ENCODE data around the gene SRGAP2. TPM values are rescaled to one million over a fixed set of nuclear protein-coding genes. Genes with fewer than 3 reads are reported as not detected.
"Not testable (repeated sequence)": the region's sequence is repeated elsewhere in the genome, so short reads cannot be mapped to it uniquely, and the experiment has no call there.

Gene SRGAP2
- total RNA-seq, 5 donors from 2014 or later (not counting 1 experiment from before 2014, with no cell fraction given), result 26.1 to 37.0 (median 32.9) TPM

DNA sequence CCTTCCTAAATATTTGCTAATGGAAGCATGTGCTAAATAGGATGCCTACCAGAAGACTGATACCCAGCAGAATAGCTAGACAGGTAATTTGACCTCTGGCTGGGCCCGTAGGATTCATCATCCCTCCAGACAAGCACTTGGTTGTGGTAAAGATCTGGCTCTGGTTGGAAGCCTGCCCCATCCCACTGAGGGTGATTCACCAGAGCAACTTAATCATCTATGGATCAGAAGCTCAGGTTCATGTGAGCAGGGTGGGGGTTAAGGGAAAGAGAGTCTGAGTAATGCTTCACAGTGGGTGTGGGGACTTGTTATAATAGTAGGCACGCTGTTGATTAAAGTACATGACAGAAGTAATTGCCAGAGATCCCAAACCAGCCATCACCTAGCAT is 27.2 kb upstream of the SRGAP2 start:
- H3K4me1 ChIP-seq (ENCODE audit: control insufficient read depth in 1 of 2, extremely low read depth in 1 of 2, insufficient read depth in 2 of 2, low read length in 2 of 2); H3K27ac ChIP-seq (ENCODE audit: low read length); H3K36me3 ChIP-seq (ENCODE audit: control insufficient read depth in 2 of 2, extremely low read depth in 1 of 2, insufficient read depth in 1 of 2, low read length in 1 of 2); H3K4me3 Mint-ChIP-seq; ATAC-seq (replicated peaks in 1 of 4); H3K4me1 Mint-ChIP-seq; H3K27me3 Mint-ChIP-seq; H3K36me3 Mint-ChIP-seq; H3K27me3 ChIP-seq (replicated peaks in 1 of 2; ENCODE audit: control insufficient read depth in 2 of 2, extremely low read depth in 1 of 2, insufficient read depth in 2 of 2, low read length in 1 of 2); H3K27ac Mint-ChIP-seq; POLR2A ChIA-PET; H3K9me3 ChIP-seq; H3K4me3 ChIP-seq (ENCODE audit: control insufficient read depth in 1 of 2, extremely low read depth in 1 of 2, low read length in 1 of 2); CTCF ChIA-PET; H3K9me3 Mint-ChIP-seq; DNase-seq: not testable (repeated sequence)
- no CpG with 5 or more reads among the region's 2 CpGs for WGBS (ENCODE audit: insufficient coverage)

DNA sequence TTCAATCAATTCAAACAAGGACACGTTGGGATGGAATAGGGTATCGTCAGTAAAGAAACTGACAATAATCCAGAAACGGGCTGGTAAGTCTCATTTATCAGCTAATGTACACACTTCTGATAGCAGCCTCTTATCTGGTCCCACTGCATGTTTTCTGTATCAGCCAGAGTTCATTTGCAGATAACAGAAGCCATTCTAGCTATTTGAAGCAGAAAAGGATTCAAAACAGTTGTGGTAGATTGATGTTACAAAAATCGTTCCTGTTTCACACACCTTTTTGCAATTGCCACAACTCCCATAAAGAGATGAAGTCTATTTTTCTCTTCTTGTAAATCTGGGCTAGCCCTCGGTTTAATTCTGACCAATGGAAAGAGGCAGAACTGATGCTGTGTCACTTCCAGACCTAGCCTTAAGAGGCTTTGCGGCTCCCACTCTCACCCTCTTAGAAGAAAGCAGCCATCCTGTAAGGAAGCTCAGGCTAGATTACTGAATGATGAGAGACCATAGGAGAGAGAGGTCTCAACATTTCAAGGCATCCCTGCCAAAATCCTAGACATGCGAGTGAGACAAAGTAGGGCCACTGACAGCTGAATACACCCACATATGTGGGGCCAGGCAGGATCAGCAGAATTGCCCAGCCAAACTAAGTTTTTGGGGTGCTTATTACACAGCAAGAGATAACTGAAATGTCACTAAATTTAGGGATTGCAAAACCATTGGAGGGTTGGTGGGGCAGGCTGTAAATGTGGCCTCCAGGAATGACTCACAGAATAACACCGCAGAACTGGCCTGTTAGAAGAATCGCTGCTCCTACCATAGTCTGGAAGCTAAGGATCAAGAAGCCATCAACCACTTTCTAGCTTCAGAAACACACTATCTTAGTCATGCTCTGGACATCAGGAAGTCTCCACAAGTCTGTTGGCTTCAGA is 25.0 kb upstream of the SRGAP2 start:
- H3K4me1 ChIP-seq (ENCODE audit: control insufficient read depth in 1 of 2, extremely low read depth in 1 of 2, insufficient read depth in 2 of 2, low read length in 2 of 2); H3K9me3 Mint-ChIP-seq; H3K36me3 ChIP-seq (ENCODE audit: control insufficient read depth in 2 of 2, extremely low read depth in 1 of 2, insufficient read depth in 1 of 2, low read length in 1 of 2); H3K27ac ChIP-seq (ENCODE audit: low read length); ATAC-seq (replicated peaks in 1 of 4); H3K36me3 Mint-ChIP-seq; H3K27me3 ChIP-seq (replicated peaks in 1 of 2; ENCODE audit: control insufficient read depth in 2 of 2, extremely low read depth in 1 of 2, insufficient read depth in 2 of 2, low read length in 1 of 2); H3K4me3 Mint-ChIP-seq; H3K27me3 Mint-ChIP-seq; H3K9me3 ChIP-seq; H3K4me1 Mint-ChIP-seq; H3K4me3 ChIP-seq (ENCODE audit: control insufficient read depth in 1 of 2, extremely low read depth in 1 of 2, low read length in 1 of 2); H3K27ac Mint-ChIP-seq; CTCF ChIA-PET; DNase-seq; POLR2A ChIA-PET: not testable (repeated sequence)
- no CpG with 5 or more reads among the region's 9 CpGs for WGBS (ENCODE audit: insufficient coverage)

DNA sequence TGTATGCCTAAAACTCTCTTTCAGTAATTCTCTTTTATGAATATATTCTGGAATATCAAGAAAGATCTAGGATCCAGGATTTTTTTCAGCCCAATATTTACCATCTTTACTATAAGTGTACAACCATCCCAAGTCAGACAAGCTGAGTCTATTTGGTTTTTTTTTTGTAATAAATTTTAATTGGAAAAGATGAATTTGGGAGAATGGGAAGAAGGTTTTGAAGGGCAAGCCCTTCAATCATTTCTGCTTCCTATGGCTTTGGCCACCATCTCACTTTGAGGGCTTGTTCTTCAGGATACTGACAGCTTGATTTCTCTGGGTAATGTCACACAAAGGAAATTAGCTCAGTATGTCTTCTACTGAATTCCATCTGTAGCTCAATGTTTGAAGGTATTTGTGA is 23.7 kb upstream of the SRGAP2 start:
- DNase-seq; H3K4me3 Mint-ChIP-seq; H3K36me3 Mint-ChIP-seq; H3K27me3 Mint-ChIP-seq; H3K9me3 ChIP-seq; H3K4me1 ChIP-seq (ENCODE audit: control insufficient read depth in 1 of 2, extremely low read depth in 1 of 2, insufficient read depth in 2 of 2, low read length in 2 of 2); H3K4me3 ChIP-seq (ENCODE audit: control insufficient read depth in 1 of 2, extremely low read depth in 1 of 2, low read length in 1 of 2); POLR2A ChIA-PET; H3K27ac ChIP-seq (ENCODE audit: low read length); H3K36me3 ChIP-seq (ENCODE audit: control insufficient read depth in 2 of 2, extremely low read depth in 1 of 2, insufficient read depth in 1 of 2, low read length in 1 of 2); H3K9me3 Mint-ChIP-seq; CTCF ChIA-PET; H3K27ac Mint-ChIP-seq; ATAC-seq (replicated peaks in 1 of 4); H3K4me1 Mint-ChIP-seq; H3K27me3 ChIP-seq (replicated peaks in 1 of 2; ENCODE audit: control insufficient read depth in 2 of 2, extremely low read depth in 1 of 2, insufficient read depth in 2 of 2, low read length in 1 of 2): not testable (repeated sequence)

DNA sequence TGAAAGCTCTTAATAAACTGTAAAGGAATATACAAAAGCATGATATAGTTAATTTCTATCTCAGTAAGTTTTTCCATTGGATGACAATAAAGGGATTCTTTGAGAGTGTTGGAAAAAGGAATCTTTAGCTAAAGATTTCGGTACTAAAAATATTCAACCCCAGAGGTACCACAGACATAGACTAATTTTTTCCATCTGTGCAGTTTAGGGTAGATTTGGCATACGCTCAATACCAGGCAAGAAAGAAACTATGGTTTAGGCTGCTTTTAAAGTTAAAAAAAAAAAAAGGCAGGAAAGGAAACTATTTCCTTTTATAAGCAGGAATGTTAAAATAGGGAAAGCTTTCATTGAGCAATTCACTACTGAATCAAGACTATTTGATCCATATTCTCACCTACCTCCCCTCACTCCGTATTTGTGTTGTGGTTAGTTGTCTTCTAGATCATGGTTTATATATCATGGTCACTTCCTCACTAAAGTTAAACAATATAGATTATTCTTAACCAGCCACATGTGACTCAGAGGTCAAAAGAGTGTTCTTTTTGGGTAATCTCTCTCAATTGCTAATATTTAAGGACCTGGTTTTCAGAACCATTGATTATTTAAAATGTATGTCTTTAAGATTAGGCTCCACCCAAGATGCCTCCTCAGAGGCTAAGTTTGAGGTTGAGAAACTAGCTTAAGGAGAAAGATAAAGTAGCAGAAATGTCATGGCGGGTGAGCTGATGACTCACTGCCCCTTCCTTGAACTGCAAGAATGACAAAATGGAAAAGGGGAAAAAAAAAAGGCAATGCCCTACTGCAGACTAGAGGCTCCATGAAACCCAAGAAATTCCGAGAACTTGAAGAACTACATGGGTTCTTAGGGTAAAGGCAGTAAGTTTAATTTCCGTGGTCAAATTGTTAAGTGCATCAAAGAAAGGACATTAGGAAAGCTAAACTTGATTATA is 20.7 kb upstream of the SRGAP2 start:
- H3K27me3 Mint-ChIP-seq; H3K27me3 ChIP-seq (replicated peaks in 1 of 2; ENCODE audit: control insufficient read depth in 2 of 2, extremely low read depth in 1 of 2, insufficient read depth in 2 of 2, low read length in 1 of 2); CTCF ChIA-PET; H3K27ac ChIP-seq (ENCODE audit: low read length); POLR2A ChIA-PET; H3K36me3 ChIP-seq (ENCODE audit: control insufficient read depth in 2 of 2, extremely low read depth in 1 of 2, insufficient read depth in 1 of 2, low read length in 1 of 2); H3K4me3 ChIP-seq (ENCODE audit: control insufficient read depth in 1 of 2, extremely low read depth in 1 of 2, low read length in 1 of 2); H3K4me1 ChIP-seq (ENCODE audit: control insufficient read depth in 1 of 2, extremely low read depth in 1 of 2, insufficient read depth in 2 of 2, low read length in 2 of 2); H3K9me3 ChIP-seq; H3K4me1 Mint-ChIP-seq; H3K4me3 Mint-ChIP-seq; ATAC-seq (replicated peaks in 1 of 4); H3K9me3 Mint-ChIP-seq; H3K36me3 Mint-ChIP-seq; DNase-seq; H3K27ac Mint-ChIP-seq: not testable (repeated sequence)
- WGBS (ENCODE audit: insufficient coverage), result no CpG with 5 or more reads among the region's 6 CpGs

DNA sequence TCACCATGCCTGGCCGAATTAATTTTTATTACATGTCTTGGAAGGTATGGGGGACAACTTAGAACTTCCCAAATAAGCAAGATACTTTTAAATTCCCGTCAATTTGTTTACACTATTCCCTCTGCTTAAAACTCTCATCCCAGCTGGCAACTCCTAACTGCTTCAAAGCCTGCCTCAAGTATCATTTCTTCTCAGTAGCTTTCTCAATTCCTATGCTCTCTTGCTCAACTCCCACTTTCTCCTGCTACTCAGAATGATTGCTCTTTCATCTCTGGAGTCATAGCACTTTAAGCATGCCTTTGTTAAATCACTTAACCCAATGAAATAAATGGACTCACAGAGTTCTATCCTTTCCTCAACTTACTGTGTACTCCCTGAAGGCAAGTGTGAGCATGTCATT is 19.6 kb upstream of the SRGAP2 start:
- H3K4me3 Mint-ChIP-seq; H3K27me3 Mint-ChIP-seq; H3K4me1 Mint-ChIP-seq; DNase-seq; H3K9me3 ChIP-seq; H3K27me3 ChIP-seq (replicated peaks in 1 of 2; ENCODE audit: control insufficient read depth in 2 of 2, extremely low read depth in 1 of 2, insufficient read depth in 2 of 2, low read length in 1 of 2); ATAC-seq (replicated peaks in 1 of 4); POLR2A ChIA-PET; H3K27ac ChIP-seq (ENCODE audit: low read length); H3K27ac Mint-ChIP-seq; H3K4me1 ChIP-seq (ENCODE audit: control insufficient read depth in 1 of 2, extremely low read depth in 1 of 2, insufficient read depth in 2 of 2, low read length in 2 of 2); CTCF ChIA-PET; H3K36me3 ChIP-seq (ENCODE audit: control insufficient read depth in 2 of 2, extremely low read depth in 1 of 2, insufficient read depth in 1 of 2, low read length in 1 of 2); H3K4me3 ChIP-seq (ENCODE audit: control insufficient read depth in 1 of 2, extremely low read depth in 1 of 2, low read length in 1 of 2); H3K9me3 Mint-ChIP-seq; H3K36me3 Mint-ChIP-seq: not testable (repeated sequence)
- no CpG with 5 or more reads among the region's 2 CpGs for WGBS (ENCODE audit: insufficient coverage)

DNA sequence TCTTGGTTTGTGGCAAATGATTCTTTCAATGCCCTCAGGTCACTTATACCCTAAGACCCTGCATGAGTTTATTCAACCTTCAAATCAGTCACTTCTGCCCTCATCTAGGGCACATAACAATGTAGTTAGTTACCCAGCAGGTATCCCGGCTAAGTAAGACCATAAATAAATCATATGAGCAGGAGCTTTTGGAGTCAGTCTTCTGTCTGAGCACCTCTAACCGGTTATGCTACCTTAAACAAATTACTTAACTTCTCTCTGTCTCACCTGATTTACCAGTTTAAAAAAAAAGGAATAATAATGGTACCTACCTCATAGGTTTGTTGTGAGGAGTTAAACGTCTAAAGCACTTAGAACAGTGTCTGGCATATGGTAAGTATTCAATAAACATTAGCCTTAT is 17.6 kb upstream of the SRGAP2 start:
- ATAC-seq (replicated peaks in 1 of 4); H3K9me3 ChIP-seq; H3K36me3 ChIP-seq (ENCODE audit: control insufficient read depth in 2 of 2, extremely low read depth in 1 of 2, insufficient read depth in 1 of 2, low read length in 1 of 2); H3K4me1 Mint-ChIP-seq; CTCF ChIA-PET; H3K9me3 Mint-ChIP-seq; H3K27ac Mint-ChIP-seq; H3K27me3 ChIP-seq (replicated peaks in 1 of 2; ENCODE audit: control insufficient read depth in 2 of 2, extremely low read depth in 1 of 2, insufficient read depth in 2 of 2, low read length in 1 of 2); H3K4me3 Mint-ChIP-seq; DNase-seq; H3K4me3 ChIP-seq (ENCODE audit: control insufficient read depth in 1 of 2, extremely low read depth in 1 of 2, low read length in 1 of 2); H3K4me1 ChIP-seq (ENCODE audit: control insufficient read depth in 1 of 2, extremely low read depth in 1 of 2, insufficient read depth in 2 of 2, low read length in 2 of 2); POLR2A ChIA-PET; H3K27me3 Mint-ChIP-seq; H3K36me3 Mint-ChIP-seq; H3K27ac ChIP-seq (ENCODE audit: low read length): not testable (repeated sequence)
- WGBS (ENCODE audit: insufficient coverage), result no CpG with 5 or more reads among the region's 3 CpGs

Data from T-cell (primary cell).